HEK293 (cell line): ENCODE results near the gene C19orf25.
A peak's percentile ranks its signal among the peaks of the same experiment; 100 is the strongest.

Experiments used
- GLI2 ChIP-seq: fragments of 450-650 bp; formaldehyde crosslinking; IDR thresholded peaks from 2 replicates; pipeline ENCODE4; 2017; ENCODE audit warnings: missing biosample characterization, missing genetic modification characterization, low read depth, borderline replicate concordance
- HOXA7 ChIP-seq: sonication (generic); formaldehyde crosslinking; IDR thresholded peaks from 2 replicates; pipeline ENCODE4 v1.8.1; 2022; ENCODE audit warnings: missing genetic modification reagents, borderline replicate concordance
- HOXC10 ChIP-seq: sonication (generic); formaldehyde crosslinking; IDR thresholded peaks from 2 replicates; pipeline ENCODE4 v1.8.1; 2023; ENCODE audit warnings: mild to moderate bottlenecking, missing genetic modification reagents
- MYNN ChIP-seq: fragments of 450-650 bp; formaldehyde crosslinking; IDR thresholded peaks from 2 replicates; pipeline ENCODE4 v1.5.1; 2016; ENCODE audit warnings: missing biosample characterization, missing genetic modification characterization, borderline replicate concordance
- PRDM1 ChIP-seq: fragments of 450-650 bp; formaldehyde crosslinking; IDR thresholded peaks from 2 replicates; pipeline ENCODE4; 2016; ENCODE audit warnings: missing biosample characterization, missing genetic modification characterization
- REPIN1 ChIP-seq: fragments of 450-650 bp; formaldehyde crosslinking; IDR thresholded peaks from 2 replicates; pipeline ENCODE4 v1.5.1; 2017; ENCODE audit warnings: missing biosample characterization, missing genetic modification characterization, low read depth
- SETDB1 ChIP-seq: IDR thresholded peaks from one replicate; pipeline ENCODE4 v1.6.1; 2017; ENCODE audit warnings: mild to moderate bottlenecking, low read length, moderate library complexity, mixed read lengths; ENCODE audit not compliant: insufficient read length
- SP2 ChIP-seq: fragments of 450-650 bp; formaldehyde crosslinking; IDR thresholded peaks from 2 replicates; pipeline ENCODE4 v1.5.1; 2016; ENCODE audit warnings: missing biosample characterization, missing genetic modification characterization
- ZBTB7A ChIP-seq: fragments of 450-650 bp; formaldehyde crosslinking; IDR thresholded peaks from 2 replicates; pipeline ENCODE4 v1.5.1; 2016; ENCODE audit warnings: low read depth, missing biosample characterization, missing genetic modification characterization
- ZBTB8A ChIP-seq: fragments of 450-650 bp; formaldehyde crosslinking; IDR thresholded peaks from 2 replicates; pipeline ENCODE4 v1.5.1; 2016; ENCODE audit warnings: missing biosample characterization, missing genetic modification characterization
- ZNF112 ChIP-seq: fragments of 450-650 bp; formaldehyde crosslinking; IDR thresholded peaks from 2 replicates; pipeline ENCODE4 v1.5.0; 2017; ENCODE audit warnings: missing biosample characterization, missing genetic modification characterization
- ZNF175 ChIP-seq: fragments of 450-650 bp; formaldehyde crosslinking; IDR thresholded peaks from 2 replicates; pipeline ENCODE4 v1.5.1; 2016; ENCODE audit warnings: missing biosample characterization, missing genetic modification characterization
- ZNF19 ChIP-seq: fragments of 450-650 bp; formaldehyde crosslinking; IDR thresholded peaks from 2 replicates; pipeline ENCODE4; 2016; ENCODE audit warnings: missing biosample characterization, missing genetic modification characterization, low read depth
- ZNF266 ChIP-seq: fragments of 450-650 bp; formaldehyde crosslinking; IDR thresholded peaks from 2 replicates; pipeline ENCODE4 v1.5.1; 2016; ENCODE audit warnings: missing biosample characterization, missing genetic modification characterization, low read depth
- ZNF335 ChIP-seq: fragments of 450-650 bp; formaldehyde crosslinking; conservative IDR thresholded peaks from 2 replicates; pipeline ENCODE4 v1.5.1; 2016; ENCODE audit warnings: missing biosample characterization, missing genetic modification characterization
- ZNF394 ChIP-seq: fragments of 450-650 bp; formaldehyde crosslinking; IDR thresholded peaks from 2 replicates; pipeline ENCODE4 v1.5.1; 2016; ENCODE audit warnings: missing biosample characterization, missing genetic modification characterization, mild to moderate bottlenecking, moderate library complexity, borderline replicate concordance
- ZNF529 ChIP-seq: fragments of 450-650 bp; formaldehyde crosslinking; IDR thresholded peaks from 2 replicates; pipeline ENCODE4 v1.5.1; 2017; ENCODE audit warnings: missing genetic modification characterization, missing biosample characterization; ENCODE audit not compliant: insufficient replicate concordance
- ZNF530 ChIP-seq: fragments of 450-650 bp; formaldehyde crosslinking; IDR thresholded peaks from 2 replicates; pipeline ENCODE4 v1.5.1; 2016; ENCODE audit warnings: low read depth, missing biosample characterization, missing genetic modification characterization
- ZNF560 ChIP-seq: fragments of 450-650 bp; formaldehyde crosslinking; IDR thresholded peaks from 2 replicates; pipeline ENCODE4 v1.5.1; 2017; ENCODE audit warnings: missing biosample characterization, missing genetic modification characterization, borderline replicate concordance
- ZNF571 ChIP-seq: fragments of 450-650 bp; formaldehyde crosslinking; IDR thresholded peaks from 2 replicates; pipeline ENCODE4 v1.5.0; 2017; ENCODE audit warnings: missing biosample characterization, missing genetic modification characterization
- ZNF654 ChIP-seq: fragments of 450-650 bp; formaldehyde crosslinking; IDR thresholded peaks from 2 replicates; pipeline ENCODE4 v1.5.1; 2016; ENCODE audit warnings: low read depth, missing biosample characterization, missing genetic modification characterization
- ZSCAN23 ChIP-seq: fragments of 450-650 bp; formaldehyde crosslinking; IDR thresholded peaks from 2 replicates; pipeline ENCODE4 v1.5.1; 2016; ENCODE audit warnings: missing biosample characterization, missing genetic modification characterization
- ZSCAN30 ChIP-seq: fragments of 450-650 bp; IDR thresholded peaks from 2 replicates; pipeline ENCODE4 v1.5.1; 2018; ENCODE audit warnings: missing biosample characterization, mild to moderate bottlenecking, missing genetic modification characterization, moderate library complexity
- TF ChIP-seq, protein P1 (sequence below): fragments of 450-650 bp; formaldehyde crosslinking; IDR thresholded peaks from 2 replicates; pipeline ENCODE4 v1.5.1; 2016; ENCODE audit warnings: missing biosample characterization, missing genetic modification characterization
- TF ChIP-seq, protein P2 (sequence below): sonication (generic); formaldehyde crosslinking; IDR thresholded peaks from 2 replicates; pipeline ENCODE4 v1.8.1; 2022; ENCODE audit warnings: mild to moderate bottlenecking, moderate library complexity, missing genetic modification reagents
- TF ChIP-seq, protein P3 (sequence below): fragments of 450-650 bp; formaldehyde crosslinking; IDR thresholded peaks from 2 replicates; pipeline ENCODE4 v1.5.1; 2017; ENCODE audit warnings: missing biosample characterization, missing genetic modification characterization
- TF ChIP-seq, protein P4 (sequence below): fragments of 450-650 bp; formaldehyde crosslinking; IDR thresholded peaks from 2 replicates; pipeline ENCODE4 v1.5.1; 2016; ENCODE audit warnings: missing biosample characterization, missing genetic modification characterization, borderline replicate concordance
- TF ChIP-seq, protein P5 (sequence below): fragments of 450-650 bp; formaldehyde crosslinking; IDR thresholded peaks from 2 replicates; pipeline ENCODE4 v1.5.1; 2016; ENCODE audit warnings: missing biosample characterization, missing genetic modification characterization, borderline replicate concordance

Gene C19orf25

DNA sequence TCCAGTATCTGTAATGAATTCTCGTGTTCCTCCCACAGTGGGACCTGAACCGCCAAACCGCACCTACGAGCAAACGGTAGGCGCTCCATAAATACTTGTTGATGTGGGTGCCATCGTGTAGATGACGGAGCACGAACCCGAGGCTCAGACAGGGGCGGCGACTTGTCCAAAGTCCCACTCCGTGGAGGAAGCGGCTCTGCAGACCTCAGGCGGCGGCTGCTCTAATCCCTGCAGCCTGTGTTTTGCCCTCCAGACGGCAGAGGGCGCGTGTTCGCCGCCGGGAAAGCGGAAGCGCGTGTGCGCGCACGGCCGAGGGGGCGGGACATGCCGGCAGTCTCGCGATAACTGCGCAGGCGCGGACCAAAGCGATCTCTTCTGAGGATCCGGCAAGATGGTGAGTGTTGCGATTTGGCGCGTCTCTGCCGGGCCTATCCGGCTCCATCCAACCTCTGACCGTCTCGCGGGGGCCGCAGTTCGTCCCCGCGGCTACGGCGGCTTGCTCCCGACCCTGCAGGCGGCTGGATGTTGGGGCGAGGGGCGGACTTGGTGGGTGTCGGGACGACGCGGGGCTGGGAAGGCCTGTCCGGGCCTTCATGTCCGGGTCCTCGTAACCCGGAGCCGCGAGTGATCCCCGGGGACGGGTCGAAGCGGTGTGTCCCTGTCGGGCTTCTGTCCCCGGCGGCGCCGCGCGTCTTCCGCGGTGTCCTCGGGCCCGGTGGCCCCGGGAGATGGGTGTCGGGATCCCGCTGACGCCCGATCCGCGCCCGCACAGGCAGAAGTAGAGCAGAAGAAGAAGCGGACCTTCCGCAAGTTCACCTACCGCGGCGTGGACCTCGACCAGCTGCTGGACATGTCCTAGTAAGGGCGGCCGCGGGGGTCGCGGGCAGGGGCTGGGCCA, 40.7 kb downstream of the C19orf25 start, which contains the start of gene RPS15 (continued):
- TF ChIP-seq ZNF654 (tag by site-specific recombination), result peak; percentile 38; the same call in 1 of the 2 replicates
- peak; percentile 93 for TF ChIP-seq SP2 (tag by site-specific recombination)
- no peak for TF ChIP-seq MYNN (tag by site-specific recombination)
- no peak for TF ChIP-seq ZNF571 (tag by site-specific recombination)
- TF ChIP-seq PRDM1 (tag by site-specific recombination), result no peak
- TF ChIP-seq ZNF19 (tag by site-specific recombination), result no peak
- TF ChIP-seq ZSCAN30 (tag by site-specific recombination), result 0 out of 2 replicates have a peak, but pooled peaks have one; percentile 71
- TF ChIP-seq, protein P1, sequence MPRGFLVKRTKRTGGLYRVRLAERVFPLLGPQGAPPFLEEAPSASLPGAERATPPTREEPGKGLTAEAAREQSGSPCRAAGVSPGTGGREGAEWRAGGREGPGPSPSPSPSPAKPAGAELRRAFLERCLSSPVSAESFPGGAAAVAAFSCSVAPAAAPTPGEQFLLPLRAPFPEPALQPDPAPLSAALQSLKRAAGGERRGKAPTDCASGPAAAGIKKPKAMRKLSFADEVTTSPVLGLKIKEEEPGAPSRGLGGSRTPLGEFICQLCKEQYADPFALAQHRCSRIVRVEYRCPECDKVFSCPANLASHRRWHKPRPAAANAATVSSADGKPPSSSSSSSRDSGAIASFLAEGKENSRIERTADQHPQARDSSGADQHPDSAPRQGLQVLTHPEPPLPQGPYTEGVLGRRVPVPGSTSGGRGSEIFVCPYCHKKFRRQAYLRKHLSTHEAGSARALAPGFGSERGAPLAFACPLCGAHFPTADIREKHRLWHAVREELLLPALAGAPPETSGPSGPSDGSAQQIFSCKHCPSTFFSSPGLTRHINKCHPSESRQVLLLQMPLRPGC, result peak; percentile 88
- peak; percentile 97 for TF ChIP-seq ZBTB7A (tag by site-specific recombination)
- no peak for TF ChIP-seq ZNF530 (tag by site-specific recombination)
- peak; percentile 73 for TF ChIP-seq ZNF394 (tag by site-specific recombination)
- TF ChIP-seq, protein P2, sequence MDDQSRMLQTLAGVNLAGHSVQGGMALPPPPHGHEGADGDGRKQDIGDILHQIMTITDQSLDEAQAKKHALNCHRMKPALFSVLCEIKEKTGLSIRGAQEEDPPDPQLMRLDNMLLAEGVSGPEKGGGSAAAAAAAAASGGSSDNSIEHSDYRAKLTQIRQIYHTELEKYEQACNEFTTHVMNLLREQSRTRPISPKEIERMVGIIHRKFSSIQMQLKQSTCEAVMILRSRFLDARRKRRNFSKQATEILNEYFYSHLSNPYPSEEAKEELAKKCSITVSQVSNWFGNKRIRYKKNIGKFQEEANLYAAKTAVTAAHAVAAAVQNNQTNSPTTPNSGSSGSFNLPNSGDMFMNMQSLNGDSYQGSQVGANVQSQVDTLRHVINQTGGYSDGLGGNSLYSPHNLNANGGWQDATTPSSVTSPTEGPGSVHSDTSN (CRISPR knock-in tag), result peak; percentile 80; the same call in 1 of the 2 replicates
- peak; percentile 76 for TF ChIP-seq ZBTB8A (tag by site-specific recombination)
- no peak for TF ChIP-seq GLI2 (tag by site-specific recombination)
- TF ChIP-seq SETDB1, result no peak
- TF ChIP-seq ZNF529, result no peak
- TF ChIP-seq, protein P3, sequence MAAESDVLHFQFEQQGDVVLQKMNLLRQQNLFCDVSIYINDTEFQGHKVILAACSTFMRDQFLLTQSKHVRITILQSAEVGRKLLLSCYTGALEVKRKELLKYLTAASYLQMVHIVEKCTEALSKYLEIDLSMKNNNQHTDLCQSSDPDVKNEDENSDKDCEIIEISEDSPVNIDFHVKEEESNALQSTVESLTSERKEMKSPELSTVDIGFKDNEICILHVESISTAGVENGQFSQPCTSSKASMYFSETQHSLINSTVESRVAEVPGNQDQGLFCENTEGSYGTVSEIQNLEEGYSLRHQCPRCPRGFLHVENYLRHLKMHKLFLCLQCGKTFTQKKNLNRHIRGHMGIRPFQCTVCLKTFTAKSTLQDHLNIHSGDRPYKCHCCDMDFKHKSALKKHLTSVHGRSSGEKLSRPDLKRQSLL (tag by site-specific recombination), result peak; percentile 25; the same call in 1 of the 2 replicates
- no peak for TF ChIP-seq HOXA7
- TF ChIP-seq, protein P4, sequence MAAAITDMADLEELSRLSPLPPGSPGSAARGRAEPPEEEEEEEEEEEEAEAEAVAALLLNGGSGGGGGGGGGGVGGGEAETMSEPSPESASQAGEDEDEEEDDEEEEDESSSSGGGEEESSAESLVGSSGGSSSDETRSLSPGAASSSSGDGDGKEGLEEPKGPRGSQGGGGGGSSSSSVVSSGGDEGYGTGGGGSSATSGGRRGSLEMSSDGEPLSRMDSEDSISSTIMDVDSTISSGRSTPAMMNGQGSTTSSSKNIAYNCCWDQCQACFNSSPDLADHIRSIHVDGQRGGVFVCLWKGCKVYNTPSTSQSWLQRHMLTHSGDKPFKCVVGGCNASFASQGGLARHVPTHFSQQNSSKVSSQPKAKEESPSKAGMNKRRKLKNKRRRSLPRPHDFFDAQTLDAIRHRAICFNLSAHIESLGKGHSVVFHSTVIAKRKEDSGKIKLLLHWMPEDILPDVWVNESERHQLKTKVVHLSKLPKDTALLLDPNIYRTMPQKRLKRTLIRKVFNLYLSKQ (tag by site-specific recombination), result no peak
- TF ChIP-seq REPIN1, result peak; percentile 67; the same call in 1 of the 2 replicates
- TF ChIP-seq ZNF175 (tag by site-specific recombination), result no peak
- no peak for TF ChIP-seq ZNF112 (tag by site-specific recombination)
- peak; percentile 44 for TF ChIP-seq ZNF335 (tag by site-specific recombination)
- no peak for TF ChIP-seq ZNF560 (tag by site-specific recombination)
- TF ChIP-seq, protein P5, sequence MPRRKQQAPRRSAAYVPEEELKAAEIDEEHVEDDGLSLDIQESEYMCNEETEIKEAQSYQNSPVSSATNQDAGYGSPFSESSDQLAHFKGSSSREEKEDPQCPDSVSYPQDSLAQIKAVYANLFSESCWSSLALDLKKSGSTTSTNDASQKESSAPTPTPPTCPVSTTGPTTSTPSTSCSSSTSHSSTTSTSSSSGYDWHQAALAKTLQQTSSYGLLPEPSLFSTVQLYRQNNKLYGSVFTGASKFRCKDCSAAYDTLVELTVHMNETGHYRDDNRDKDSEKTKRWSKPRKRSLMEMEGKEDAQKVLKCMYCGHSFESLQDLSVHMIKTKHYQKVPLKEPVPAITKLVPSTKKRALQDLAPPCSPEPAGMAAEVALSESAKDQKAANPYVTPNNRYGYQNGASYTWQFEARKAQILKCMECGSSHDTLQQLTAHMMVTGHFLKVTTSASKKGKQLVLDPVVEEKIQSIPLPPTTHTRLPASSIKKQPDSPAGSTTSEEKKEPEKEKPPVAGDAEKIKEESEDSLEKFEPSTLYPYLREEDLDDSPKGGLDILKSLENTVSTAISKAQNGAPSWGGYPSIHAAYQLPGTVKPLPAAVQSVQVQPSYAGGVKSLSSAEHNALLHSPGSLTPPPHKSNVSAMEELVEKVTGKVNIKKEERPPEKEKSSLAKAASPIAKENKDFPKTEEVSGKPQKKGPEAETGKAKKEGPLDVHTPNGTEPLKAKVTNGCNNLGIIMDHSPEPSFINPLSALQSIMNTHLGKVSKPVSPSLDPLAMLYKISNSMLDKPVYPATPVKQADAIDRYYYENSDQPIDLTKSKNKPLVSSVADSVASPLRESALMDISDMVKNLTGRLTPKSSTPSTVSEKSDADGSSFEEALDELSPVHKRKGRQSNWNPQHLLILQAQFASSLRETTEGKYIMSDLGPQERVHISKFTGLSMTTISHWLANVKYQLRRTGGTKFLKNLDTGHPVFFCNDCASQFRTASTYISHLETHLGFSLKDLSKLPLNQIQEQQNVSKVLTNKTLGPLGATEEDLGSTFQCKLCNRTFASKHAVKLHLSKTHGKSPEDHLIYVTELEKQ, result peak; percentile 56; the same call in 1 of the 2 replicates
- no peak for TF ChIP-seq ZNF266 (tag by site-specific recombination)
- TF ChIP-seq ZSCAN23 (tag by site-specific recombination), result no peak
- no peak for TF ChIP-seq HOXC10 (CRISPR knock-in tag)
